ENCODE results near the gene KLHL29.

The KLHL29 gene

DNA sequence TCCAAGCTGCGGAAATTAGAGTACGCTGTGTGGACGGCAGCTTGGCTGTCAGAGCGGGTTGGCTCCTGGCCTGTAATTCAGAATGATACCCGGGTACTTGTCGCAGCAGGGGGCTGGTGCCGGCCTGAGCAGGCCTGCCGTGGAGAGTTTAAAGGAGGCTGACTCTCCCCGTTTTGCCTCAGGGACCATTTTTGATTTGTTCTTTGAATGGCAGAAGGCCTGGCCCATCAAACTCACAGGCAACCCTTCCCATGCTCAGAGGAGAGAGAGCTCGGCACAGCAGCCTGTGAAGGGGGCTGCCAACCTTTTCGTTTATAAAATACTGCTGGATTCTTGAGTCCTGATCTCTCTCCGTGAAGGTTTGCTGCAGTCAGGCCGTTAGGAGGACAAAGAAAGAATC lies 151.3 kb downstream of the KLHL29 start:
- no peak for DNase-seq

DNA sequence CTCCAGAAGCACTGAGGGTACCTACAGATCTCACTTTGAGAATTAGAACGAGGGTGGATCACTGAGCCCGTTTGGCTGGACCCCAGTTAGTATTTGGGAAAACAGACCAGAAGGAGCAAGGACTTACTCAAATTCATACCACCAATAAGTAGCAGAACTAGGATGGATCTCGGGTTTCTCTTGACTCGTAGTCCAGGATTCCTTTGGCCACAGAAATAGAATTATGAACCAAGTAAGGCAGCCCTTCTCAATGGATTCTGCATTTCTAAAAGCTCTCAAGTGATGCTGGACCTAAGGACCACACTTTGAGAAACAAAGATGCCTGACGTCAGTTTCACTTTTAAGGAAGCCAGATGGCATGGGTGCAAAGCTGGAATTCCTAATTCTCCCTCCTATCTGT lies 153.0 kb downstream of the KLHL29 start:
- DNase-seq = peak; percentile 52

DNA sequence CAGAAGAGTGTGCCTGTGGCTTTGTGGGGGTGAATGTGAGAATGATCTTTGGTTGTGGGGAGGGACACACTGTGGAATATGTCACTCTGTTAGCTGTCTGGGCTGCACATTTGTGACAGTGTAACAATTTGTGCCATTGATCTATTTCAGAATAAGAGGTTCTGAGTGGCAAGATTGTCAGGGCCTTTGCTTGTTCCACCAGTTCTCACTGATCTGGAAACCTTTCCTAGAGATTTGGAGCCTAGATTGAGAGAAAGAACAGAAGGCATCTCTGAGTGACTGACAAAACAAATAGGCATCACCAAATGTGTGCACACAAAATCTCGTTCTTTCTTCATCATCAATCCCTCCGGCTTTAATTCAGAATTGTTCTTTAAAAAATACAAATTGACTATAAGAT lies 153.6 kb downstream of the KLHL29 start:
- no peak for DNase-seq

DNA sequence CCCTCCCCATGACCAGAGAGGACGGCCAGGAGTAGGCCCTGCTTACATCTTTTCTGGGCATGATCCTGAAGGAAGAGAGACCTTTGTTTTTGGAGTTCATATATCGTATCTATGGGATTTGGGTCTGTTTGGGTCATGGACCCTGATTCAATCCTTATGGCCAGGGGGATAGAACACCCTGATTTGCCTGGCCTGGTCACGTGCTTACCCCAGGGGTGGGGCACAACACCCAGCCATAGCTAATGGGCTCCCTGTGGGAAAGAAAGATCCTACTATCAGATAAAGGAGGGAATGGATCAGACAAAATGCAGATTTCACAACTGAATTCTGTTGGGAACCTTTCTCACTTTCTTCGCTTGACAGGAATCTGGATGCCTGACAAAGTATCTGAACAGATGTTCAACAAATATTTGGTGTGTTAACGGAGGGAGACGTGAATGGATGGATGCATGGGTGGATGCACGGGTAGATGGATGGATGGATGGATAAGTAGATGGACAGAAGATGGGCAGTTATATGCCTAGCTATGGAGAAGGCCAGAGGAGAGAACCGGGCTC lies 155.9 kb downstream of the KLHL29 start:
- no peak for DNase-seq

DNA sequence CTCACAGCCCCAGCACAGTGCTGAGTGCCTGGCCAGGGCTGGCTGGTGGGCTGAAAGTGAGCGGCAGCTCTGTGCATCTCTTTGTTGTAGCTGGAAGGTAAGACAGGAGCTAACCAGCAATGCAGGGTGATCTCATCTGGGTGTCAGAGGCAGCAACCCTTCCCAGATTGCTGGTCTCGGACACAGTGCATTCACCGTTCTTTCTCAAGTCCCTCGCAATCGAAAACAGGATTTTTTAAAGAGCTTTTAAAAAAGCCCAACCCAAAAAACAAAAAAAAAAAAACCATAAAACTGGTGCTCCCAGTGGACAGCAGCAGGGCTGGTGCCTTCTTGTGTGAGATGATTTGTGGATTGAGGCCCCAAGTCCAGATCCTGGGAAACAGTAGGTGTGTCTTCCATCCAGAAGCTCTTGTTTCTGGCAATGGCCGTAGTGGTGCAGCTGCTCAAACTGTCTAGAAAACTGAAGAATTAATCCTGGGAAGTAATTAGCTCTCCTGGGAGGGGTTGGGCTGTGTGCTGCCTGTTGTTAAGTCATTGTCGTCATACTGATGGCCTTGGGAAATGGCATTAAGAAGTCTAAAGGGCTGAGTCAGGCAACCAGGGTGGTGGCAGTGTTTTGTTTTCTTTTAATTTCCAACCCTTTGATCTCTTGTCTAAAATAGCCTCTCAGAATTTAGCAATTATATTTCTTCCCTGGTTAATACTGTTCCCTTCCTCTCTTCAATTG lies 156.7 kb downstream of the KLHL29 start:
- DNase-seq = peak; percentile 48

DNA sequence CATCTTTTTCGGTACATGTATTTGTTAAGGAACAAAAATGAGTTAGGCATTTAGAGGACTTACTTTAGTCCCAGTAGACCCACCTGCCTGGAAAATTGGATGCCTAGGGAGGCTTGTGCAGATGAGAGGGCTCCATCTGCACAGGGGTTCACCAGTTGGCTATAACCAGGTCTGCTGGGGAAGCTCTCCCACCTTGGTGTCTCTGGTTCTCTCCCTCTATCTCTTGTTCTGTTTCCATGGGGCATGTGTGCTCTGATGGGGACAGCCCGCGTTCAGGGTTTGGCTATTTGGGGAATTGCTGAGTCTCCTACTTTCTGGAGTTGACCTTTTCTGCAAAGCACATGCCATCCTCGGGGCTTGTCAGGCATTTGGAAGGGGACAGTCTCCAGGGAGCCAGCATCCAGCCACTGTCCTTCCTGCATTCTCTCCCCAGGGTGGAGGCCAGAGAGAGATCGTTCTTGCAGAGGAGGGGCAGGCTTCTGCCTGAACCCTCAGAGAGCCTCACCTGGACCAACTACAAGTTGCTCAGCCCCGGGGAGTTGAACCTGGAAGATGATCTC lies 157.3 kb downstream of the KLHL29 start:
- DNase-seq = no peak

DNA sequence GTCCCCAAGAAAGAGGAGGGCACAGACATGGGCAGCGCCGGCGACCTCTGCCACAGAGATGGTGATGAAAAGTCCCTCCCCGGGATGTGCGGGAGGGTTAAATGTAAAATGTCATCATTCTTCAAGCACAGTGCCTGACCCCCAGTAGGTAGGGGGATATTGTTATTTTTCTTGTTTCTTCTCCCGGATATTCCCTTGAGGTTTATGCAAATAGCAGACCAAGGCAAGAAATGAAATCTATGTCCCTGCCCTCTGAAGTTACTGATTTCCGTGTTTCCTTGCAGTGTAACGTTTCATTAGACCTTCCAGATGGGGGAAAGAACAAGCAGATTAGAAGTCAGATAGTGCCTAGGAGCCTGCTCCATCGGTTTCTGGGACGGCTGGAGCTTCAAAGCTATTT lies 158.3 kb downstream of the KLHL29 start:
- no peak for DNase-seq

DNA sequence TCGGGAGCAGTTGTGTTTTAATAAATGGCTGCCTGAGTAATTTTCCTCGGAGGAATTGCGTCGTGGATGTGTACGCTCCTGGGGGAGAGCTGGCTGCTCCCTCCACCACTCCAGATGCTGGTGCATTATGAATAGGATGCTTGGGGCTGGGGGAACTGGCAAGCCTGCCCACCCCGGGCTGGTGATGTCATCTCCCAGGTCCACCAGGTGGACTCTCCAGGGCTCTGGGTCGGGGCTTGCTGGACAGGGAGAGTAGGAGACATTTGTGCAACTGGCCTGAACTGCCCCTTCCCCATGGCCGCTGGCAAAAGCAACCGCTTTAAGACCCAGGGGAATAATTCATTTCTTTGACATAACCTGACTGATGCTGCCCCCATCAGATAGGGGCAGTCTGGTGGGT lies 158.7 kb downstream of the KLHL29 start:
- DNase-seq = no peak

DNA sequence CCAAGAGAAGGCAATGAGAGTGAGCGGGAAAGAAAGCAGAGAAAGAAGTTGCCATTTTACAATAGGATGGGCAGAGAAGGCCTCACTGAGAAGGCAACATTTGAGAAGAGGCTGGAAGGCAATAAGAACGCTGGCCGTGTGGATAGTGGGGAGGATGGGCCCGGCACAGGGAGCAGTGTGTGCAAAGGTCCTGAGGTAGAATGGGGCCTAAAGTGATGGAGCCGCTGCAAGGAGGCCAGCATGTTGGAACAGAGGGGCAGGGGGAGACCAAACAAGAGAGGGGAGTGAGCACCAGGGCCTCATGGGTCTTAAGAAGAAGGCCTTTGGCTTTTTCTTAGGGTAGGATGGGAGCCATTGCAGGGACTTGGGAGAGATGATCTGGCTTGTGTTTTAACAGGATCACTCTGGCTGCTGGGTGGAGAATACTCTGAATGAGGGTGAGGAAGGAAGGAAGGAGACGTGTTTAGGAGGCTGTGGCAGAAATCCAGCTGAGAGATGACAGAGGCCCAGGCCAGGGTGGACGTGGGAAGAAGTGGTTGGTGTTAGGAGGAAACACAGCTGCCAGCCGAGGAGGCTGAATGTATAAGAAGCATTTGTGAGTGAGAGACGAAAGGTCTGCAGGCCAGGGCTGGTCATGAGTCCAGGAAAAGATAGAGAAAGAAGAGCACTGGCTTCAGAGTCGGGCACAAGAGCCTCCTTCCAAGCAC lies 159.8 kb downstream of the KLHL29 start:
- no peak for DNase-seq

DNA sequence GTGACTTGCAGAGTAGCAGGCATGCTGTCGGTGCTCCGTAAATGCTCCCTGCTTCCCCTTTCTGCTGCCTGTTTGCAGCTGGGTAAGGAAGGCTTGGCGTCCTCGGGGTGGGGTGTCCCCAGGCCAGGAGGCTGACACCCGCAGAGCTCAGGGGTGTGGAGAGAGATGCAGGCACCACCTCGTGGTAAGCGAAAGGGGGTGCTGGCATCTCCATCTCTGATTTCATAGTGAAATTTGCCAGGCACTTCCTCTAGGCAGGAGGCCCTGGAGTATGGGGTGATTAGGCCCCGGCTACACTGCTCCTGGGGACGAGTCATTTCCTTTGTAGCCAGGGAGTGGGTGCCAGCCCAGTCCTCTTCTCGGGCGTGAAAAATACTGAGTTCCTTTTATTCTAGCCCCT lies 160.4 kb downstream of the KLHL29 start:
- DNase-seq = peak; percentile 67

DNA sequence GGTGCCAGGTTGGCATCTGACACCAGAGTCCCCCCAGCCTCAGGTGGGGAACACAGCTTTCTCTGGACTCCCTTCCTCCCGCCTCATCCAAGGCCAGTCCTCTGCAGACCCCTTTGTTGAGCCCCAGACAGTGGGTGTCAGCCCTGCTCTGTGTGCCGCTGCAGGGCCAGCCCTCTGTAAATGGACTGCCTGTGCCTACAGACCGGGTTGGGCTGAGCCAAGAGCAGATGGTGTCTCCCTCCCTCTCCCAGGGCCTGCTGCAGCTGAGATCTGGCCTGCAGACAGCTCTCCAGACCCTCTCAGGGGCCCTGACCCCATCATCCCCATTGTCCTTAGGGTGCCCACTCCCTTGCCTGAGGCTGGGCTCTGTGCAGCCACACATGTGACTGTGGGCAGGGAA lies 160.8 kb downstream of the KLHL29 start:
- no peak for DNase-seq

DNA sequence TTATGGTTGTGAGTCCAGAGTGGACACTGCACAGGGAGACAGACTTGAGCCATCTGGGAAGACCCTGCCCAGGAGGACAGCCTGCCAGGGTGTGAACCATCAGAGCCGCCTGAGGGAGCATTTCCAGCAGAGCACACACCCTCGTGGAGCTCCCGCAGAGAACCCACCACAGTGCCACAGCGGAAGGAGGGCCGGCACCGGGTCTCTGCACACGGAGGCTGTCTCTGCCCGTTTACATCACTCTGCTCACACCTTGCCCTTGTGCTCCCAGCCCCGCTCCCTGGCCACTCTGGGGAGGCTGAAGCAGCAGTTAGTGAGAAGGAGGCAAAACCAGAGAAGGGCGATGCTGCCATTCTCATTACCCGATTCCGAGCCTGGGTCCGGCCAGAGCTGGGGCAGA lies 161.9 kb downstream of the KLHL29 start:
- DNase-seq = no peak

DNA sequence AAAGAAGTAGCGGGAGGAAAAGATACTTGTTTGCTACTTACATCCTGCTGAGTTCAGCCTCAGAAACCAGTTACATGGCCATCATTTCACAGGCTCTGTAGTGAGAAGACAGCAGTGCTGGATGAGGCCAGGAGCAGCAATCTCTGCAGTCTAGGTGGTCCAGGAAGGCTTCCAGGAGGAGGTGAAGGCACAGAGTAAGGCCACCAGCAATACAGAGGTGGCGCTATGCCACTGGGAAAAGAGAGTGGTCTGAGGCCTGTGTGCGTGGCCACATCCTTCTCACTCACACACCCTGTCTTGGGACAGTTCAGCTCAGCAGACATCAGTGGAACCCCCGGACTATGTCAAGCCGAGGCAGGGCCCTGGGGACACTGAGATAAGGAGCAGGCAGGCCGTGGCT lies 162.7 kb downstream of the KLHL29 start:
- DNase-seq = no peak

DNA sequence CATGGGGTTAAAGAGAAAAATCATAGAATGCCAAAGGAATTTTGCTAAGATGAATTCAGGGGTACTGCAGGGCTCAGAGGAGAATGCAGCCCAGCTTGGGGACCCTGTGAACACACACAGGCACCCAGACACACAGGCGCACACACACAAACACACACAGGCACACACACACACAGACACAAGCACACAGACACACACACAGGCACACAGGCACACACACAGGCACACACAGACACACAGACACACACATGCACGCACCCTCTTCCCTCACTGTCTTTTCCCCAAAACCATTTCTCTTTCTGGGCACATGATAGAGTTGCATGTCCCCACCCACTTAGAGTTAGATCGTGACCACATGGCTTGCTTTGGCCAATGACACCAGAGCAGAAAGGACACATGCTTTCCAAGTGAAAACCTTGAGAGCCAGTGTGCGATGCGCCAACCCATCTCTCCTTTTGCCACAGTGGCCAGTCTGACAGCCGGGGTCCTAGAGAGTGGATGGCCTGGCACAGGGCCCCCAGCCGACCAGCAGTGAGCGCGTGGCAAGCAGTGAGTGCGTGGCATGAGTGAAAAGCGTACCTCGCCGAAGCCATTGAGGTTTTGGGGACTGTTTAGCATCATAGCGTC lies 163.3 kb downstream of the KLHL29 start:
- DNase-seq = no peak

DNA sequence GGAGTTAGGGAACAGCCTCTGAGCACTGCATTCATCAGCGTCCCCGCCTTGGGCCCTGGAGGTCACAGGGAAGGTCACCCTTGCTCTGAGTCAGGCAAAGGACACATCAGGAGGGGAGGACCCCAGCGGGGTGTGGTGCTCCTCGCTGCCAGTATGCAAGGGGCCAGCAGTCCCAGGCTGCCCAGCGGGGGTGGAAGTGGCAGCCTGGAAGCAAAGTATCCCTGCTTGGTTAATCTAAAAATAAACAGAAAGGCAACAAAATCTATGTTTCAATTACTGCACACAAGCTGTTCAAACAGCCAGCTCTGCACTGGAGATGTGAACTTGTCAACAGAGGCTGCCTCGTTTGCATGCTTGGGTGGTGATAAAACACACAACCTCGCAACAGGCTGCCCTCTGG lies 164.1 kb downstream of the KLHL29 start:
- DNase-seq = no peak

DNA sequence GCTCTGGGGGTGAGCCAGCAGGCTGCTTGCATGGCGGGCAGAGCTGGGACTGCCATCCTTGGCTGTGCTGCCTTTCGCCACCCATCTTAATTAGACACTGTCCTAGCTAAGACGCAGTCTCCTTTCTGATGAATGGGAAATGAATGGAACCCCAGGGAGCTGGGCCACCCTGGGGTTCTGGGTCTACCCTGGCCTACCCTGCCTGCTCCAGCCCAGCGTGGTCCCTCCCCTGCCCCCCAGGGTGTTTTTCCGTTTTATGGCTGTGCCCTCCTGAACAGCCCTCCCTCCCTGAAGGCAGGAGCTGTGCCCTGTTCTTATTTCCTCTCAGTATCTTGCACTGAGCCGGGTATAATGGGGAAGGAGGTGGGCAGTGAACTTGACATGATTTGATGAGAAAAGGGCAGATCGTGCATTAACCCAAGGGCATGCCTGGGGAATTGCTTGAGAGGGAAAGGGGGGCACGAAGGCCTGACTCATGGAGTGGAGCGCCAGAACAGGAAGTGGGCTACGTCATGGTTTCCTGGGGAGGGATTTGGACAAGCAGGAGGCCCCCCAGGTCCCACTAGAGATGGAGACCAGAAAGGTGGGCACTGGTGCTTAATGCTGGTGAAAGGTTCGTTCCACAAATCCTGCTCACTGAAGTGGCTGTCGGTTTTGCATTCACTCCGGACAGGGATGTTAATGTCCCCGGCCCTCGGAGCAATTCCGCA lies 165.0 kb downstream of the KLHL29 start:
- peak; percentile 77 for DNase-seq

DNA sequence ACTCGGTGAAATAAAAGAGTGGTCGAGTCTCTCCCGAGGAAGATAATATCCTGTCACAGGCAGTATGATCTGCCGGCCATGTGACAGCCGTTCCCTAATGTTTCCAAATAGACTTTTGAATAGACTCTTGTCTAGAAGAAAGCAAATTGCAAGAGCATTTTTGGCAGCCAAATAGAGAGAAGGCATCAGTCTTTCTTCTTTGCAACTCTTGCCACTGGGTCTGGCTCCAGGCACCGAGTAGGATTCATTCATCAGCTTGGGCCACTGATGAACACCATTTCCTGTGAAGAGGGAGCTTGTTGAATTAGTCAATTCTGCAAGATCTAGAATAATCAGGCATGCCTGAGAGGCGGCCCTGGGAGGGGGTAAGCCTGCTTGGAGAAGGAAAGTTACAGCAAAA lies 165.6 kb downstream of the KLHL29 start:
- peak; percentile 49 for DNase-seq

DNA sequence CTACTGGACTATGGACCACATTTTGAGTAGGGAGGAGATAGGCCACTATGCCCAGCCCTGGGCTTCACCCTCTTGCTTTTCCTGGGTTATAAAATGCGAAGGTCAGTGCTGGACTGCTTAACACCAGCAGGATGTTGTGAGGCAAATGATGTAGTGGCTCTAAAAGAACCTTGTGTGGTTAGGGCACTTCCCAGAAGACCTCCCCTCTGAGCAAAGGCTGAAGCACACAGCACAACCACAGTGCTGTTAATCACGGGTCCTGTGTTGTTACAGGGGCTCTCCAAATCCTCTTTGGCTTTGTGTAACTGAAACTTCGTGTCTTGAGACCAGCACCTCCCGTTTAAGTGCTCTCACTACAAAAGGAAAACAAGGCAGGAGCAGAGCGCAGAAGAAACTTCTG lies 166.9 kb downstream of the KLHL29 start:
- DNase-seq = no peak

DNA sequence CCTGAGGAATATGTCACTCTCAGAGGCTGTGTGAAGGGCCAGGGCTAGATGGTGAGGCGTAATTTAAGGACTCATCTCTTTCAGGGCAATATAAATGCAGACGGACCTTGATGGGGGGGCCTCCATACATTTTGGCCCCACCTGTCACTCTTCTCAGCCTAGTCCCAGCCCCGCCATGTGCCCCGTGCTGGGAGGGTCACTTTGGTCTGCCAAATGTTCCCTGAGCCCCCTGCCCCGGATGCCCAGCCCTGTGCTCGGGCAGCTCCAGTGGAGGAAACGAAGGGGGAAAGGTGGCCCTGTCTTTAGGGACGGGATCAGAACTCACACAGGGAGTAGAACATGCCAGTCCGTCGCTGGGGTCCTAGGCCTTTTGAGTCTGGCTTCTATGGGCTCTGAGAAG lies 168.6 kb downstream of the KLHL29 start:
- DNase-seq = no peak

DNA sequence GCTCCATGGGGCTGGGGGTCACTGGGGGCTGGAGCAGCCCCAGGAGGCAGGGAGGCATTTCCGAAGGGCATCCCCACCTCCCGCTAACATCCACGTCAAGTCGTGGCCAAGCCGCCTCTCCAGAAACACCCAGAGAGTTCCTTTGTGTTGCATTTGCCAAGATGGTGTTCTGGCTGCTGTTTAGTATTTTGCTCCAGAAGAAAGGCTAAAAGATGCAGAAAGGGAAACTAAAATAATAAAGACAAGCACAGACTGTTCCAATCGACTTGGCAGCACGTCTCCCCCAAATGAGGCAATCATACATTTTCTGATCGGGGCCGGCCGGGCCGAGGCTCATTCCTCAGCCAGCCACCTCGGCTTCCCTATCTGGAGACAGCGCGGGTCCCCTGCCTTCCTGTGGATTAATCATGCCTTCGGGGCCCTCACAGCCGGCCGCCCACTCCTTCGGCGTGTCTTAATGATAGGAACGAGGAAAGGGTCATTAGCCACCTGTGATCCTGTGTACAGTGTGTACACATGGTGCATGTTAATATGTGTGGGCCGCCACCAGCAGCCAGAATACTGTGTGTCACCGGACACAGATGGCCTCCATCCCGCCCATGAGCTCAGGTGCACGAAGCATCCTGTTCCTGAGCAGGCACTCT lies 169.2 kb downstream of the KLHL29 start:
- no peak for DNase-seq

DNA sequence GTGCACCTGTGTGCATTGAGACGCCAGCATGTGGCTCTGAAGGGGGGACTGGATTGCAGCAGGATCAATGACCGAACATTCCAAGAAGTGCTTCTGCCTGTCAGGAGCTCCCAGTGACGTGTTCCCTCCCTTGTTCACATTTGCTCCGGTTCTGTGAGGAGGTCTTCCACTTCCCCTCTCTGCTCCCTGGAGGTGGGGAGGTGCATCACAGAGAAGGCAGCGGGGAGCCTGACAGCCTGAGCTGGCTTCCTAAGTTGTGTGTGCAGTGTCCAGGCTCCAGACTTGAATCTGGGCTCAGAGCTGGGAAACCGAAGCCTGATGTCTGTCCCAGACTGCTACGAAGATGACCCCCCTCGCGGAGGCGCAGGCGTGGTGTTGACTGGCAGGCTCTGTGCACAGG lies 171.0 kb downstream of the KLHL29 start:
- DNase-seq = no peak

DNA sequence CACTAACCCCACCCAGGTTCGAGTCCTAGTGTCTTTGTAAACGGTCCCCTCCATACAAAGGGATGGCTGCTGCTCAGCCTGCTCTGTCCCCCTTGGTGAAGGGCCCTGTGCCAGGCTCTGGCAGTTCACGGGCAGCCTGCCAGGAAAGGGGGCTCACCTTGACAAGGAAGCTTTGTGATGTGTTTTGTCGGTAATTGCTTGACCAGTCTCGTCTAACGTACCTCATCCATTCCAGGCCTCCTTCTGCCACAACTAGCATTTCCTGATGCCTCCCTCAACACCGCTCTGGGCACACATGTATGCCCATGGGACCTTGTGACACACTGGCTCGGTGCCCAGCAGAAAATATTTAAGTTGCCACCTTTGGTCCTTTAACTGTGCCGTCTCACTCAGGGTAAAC lies 171.9 kb downstream of the KLHL29 start:
- DNase-seq = no peak

DNA sequence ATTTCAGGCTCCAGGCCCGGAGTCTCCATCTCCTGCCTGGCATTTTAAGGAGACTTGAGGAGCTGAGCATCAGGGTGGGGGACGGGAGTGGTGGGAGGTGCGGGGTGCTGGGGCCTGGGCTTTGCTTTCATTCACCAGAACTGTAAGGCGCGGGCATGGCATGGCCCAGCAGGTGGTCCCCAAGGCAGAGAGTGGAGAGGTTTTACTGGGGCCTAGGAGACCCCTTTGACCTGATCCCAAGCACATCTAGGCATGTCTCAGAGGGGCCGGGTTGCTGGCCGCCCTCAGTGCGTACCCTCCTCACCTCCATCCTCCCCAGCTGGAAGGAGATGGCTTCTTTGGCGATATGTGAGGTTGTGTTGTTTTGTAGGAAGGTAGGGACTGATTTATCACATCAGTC lies 172.5 kb downstream of the KLHL29 start:
- no peak for DNase-seq

Measured in fibroblast of skin of right biceps (primary cell).